ENCODE data around the gene XYLT1.
"Not testable (repeated sequence)": the region's sequence is repeated elsewhere in the genome, so short reads cannot be mapped to it uniquely, and the experiment has no call there.

Gene XYLT1

GRCh38 chr16:17330044-17330443 lies 140.7 kb downstream of the XYLT1 start:
- DNase-seq = no peak

GRCh38 chr16:17329391-17329790 lies 141.4 kb downstream of the XYLT1 start:
- DNase-seq = no peak

- DNase-seq = peak; percentile 66
Observed at GRCh38 chr16:17328932-17329331, 141.8 kb downstream of the XYLT1 start.

- DNase-seq = no peak
Observed at GRCh38 chr16:17327664-17328335, 143.0 kb downstream of the XYLT1 start.

- DNase-seq = no peak
Observed at GRCh38 chr16:17325476-17326143, 145.2 kb downstream of the XYLT1 start.

- no peak for DNase-seq
Observed at GRCh38 chr16:17324451-17324850, 146.3 kb downstream of the XYLT1 start.

- peak; percentile 78 for DNase-seq
Observed at GRCh38 chr16:17323171-17323570, 147.6 kb downstream of the XYLT1 start.

DNA sequence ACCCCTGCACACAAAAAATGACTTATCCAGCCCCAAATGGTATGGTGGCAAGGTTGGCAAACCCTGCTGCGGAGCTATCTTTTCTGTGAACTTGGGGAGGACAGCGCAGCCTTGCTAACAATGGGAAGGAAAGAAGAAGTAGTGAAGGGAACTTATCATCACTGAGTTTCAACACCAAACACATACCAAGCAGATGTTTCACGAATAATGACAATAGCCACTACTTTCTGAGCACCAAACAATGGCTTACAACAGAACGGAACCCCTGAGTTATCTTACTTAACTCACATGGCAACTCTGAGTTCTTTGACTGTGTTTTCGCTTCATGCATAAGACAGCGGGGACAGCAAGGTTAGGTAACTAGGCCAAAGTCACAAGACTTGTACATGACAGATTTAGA lies 148.9 kb downstream of the XYLT1 start:
- no peak for DNase-seq

GRCh38 chr16:17320009-17320408 lies 150.8 kb downstream of the XYLT1 start:
- no peak for DNase-seq

DNA sequence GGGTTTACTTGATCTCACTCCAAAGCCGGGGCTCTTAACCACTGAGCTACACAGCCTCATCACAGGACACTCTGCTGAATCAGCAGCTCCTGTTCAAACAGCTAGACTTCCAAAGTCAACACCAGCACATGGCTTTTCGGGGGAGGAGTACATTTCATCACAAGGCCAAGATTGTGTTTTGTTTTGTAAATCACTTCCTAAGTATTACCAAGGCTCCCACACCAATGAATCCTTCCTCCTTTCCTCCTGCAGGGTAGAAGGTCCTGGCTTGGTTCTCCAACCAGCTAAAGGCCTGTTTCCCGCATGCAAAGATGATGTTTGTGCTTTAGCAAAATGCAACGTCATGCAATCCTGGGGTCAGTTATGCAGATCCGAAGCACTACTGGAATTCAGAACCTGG lies 152.5 kb downstream of the XYLT1 start:
- DNase-seq = no peak

GRCh38 chr16:17316005-17316404 lies 154.8 kb downstream of the XYLT1 start:
- no peak for DNase-seq

GRCh38 chr16:17313793-17314547 lies 156.8 kb downstream of the XYLT1 start:
- DNase-seq = no peak

DNA sequence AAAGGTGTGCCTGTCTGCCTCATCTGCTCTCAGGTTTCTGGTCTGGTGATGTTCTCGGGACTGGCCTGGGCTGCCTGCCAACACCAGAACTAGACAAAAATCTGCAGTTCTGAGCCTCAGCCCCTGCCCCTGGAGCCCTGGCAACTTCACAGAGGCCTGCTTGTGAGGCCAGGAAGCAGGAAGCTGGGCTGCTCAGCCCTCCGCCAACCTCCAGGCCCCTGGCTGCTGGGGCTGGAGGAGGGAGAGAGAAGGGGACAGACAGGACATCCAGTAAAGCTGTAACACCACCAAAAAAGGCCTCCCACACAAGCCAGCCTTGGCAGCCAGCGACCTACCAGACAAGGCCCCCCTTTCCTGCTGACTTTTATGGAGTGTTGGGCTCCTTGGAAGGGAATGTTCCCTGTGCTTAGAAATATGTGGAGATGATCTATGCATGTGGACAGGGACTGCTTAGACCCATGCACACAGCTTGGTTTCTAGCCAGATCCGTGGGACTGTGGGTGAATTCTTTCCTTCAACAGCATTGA lies 157.6 kb downstream of the XYLT1 start:
- DNase-seq = no peak

- no peak for DNase-seq
Observed at GRCh38 chr16:17312094-17312710, 158.6 kb downstream of the XYLT1 start.

- DNase-seq = no peak
Observed at GRCh38 chr16:17311333-17312093, 159.2 kb downstream of the XYLT1 start.

DNA sequence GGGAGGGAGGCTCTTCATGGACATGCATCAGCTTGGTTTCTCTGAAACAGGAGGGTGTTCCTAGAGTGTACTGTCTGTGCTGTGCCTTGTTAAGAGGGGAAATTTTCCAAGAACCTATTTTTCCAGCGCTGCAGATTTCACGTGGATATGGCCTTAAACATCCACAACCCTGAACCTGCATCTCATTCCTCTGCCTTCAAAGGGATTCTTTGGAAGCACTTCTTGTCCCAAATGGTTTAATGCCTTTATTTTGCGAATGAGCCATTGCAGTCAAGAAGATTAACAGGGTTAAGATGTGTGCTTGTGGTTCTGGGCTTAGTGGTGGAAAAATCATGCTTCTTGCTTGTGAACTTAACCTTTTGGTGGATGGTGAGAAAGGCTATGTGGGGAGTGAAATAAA lies 161.2 kb downstream of the XYLT1 start:
- no peak for DNase-seq

DNA sequence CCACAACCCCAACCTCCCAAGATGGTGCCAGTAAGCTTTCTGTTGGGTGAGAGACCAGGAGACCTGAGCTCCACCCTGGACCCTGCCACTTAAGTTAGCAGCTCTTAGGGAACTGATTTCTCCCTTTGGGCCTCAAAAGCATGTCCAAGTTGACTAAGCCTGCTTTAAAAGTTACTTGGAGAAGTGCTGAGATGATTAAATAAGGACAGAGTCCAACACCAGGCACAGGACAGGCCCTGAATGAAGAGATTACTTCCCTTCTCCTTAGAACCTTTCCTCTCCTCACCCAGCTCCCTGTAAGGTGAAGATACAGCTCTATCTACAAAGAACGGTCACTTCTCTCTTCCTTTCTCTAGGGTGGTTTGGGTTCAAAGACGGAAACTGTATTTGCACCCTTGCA lies 162.6 kb downstream of the XYLT1 start:
- DNase-seq = no peak

GRCh38 chr16:17307504-17307903 lies 163.3 kb downstream of the XYLT1 start:
- DNase-seq = no peak

DNA sequence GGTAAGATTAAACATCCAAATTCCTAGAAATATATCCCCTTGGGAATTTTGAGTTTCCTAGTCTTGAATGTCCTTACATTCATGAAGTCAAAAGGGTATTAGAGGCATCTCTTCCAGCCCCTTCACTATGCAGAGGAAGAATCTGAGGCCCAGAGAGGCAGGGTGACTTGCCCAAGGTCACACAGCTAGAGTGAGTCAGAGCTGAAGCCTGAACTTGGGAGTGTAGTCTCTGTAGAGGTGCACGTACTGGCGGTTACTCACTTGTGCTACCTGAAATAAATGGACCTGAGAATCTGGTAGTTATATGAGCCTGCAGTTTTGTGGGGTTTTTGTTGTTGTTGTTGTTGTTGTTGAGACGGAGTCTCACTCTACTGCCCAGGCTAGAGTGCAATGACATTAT lies 164.0 kb downstream of the XYLT1 start:
- DNase-seq = no peak

DNA sequence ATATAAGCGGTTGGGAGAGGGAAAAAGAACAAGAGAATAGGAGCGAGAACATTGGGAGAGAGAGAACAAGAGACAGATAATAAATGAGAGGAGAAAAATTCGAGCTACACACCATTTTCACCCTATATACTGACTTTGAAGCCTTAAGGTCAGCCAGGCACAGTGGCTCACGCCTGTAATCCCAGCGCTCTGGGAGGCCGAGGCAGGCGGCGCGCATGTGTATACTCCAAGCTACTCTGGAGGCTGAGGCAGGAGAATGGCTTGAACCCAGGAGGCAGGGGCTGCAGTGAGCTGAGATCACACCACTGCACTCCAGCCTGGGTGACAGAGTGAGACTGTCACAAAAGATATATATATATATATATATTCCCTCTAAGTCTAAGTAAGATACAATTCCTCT lies 164.5 kb downstream of the XYLT1 start:
- not testable (repeated sequence) for DNase-seq

DNA sequence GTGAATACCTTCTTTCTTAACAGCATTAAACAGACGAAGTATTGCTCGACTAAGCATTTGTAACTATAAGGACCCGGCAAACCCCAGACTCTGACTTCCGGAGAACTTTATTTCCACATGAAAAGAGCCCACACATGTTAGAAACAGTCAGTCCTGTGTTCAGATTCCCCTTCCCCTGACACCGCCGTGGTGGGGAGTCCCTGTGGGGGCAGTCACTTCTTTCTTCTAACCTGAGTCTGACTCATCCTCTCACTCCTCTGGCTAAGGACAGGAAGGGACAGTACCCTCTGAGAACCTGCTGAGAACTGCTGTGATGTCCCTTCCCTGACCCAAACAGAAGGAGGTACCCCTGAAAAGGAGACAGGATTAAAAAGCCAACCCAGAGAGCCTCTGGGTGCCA lies 165.1 kb downstream of the XYLT1 start:
- no peak for DNase-seq

DNA sequence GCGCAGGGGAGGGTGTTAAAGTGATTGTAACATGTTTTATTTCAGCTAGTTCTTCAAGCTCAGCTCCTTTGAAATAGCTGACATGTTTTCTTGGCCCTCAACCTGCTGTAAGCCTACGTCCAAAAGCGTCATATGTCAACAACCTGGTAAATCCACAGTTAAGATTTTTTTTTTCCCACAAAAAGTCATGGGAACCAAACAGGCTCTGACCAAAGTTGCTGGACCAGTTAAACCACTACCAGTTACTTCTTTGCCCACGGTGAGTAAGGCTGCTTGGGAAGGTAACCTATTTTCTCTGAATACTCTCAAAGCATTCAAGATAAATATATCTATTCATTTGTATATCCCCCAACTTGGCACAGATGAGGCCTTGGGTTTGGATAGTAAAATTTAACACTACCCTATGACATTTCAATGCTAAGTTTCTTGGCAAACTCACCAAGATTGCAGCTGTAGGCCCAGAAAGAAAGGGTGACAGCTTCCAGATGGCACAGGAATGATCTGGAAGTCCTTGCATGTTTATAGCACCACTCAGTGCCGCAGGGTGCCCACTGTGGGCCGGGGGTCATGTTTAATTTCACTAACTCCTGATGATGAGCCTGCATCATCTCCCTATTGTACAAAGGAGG lies 166.2 kb downstream of the XYLT1 start:
- no peak for DNase-seq
